HepG2 (cell line): Measurements from ENCODE around the gene TSKU. TPM values are rescaled to one million over a fixed set of nuclear protein-coding genes. Genes with fewer than 3 reads are reported as not detected.

Source experiments
- HDAC6 ChIP-seq: fragments of 200-600 bp; sonication (generic); IDR thresholded peaks from 2 replicates; pipeline ENCODE4 v1.7.0; 2017; ENCODE audit warnings: mild to moderate bottlenecking, antibody characterized with exemption, low read length, low read depth
- HNRNPUL1 ChIP-seq: fragments of 200-400 bp; formaldehyde crosslinking; IDR thresholded peaks from 2 replicates; pipeline ENCODE4 v1.6.1; 2017; ENCODE audit warnings: low read depth, mild to moderate bottlenecking, low read length, moderate library complexity
- KDM5A ChIP-seq: fragments of 200-600 bp; sonication (generic); IDR thresholded peaks from 2 replicates; pipeline ENCODE4 v1.7.0; 2018; ENCODE audit warnings: antibody characterized with exemption, mild to moderate bottlenecking, low read length, borderline replicate concordance
- MEIS1 ChIP-seq: sonication (generic); formaldehyde crosslinking; IDR thresholded peaks from 2 replicates; pipeline ENCODE4 v1.9.0; 2021; ENCODE audit warnings: mild to moderate bottlenecking, missing genetic modification reagents, moderate library complexity, borderline replicate concordance
- PHF5A ChIP-seq: IDR thresholded peaks from one replicate; pipeline ENCODE4 v1.6.1; 2018; ENCODE audit warnings: low read depth, missing genetic modification reagents; ENCODE audit not compliant: unreplicated experiment
- ZKSCAN8 ChIP-seq: IDR thresholded peaks from 2 replicates; pipeline ENCODE4 v1.6.1; 2016; ENCODE audit warnings: borderline replicate concordance, missing genetic modification reagents, missing compliant biosample characterization
- ZNF232 ChIP-seq: sonication (generic); formaldehyde crosslinking; IDR thresholded peaks from 2 replicates; pipeline ENCODE4 v1.4.0; 2020; ENCODE audit warnings: missing genetic modification reagents, borderline replicate concordance
- ZNF251 ChIP-seq: sonication (generic); formaldehyde crosslinking; IDR thresholded peaks from 2 replicates; pipeline ENCODE4 v1.9.0; 2021; ENCODE audit warnings: mild to moderate bottlenecking, missing genetic modification reagents
- ZNF326 ChIP-seq: sonication (generic); formaldehyde crosslinking; IDR thresholded peaks from 2 replicates; pipeline ENCODE4 v1.4.0; 2020; ENCODE audit warnings: missing genetic modification reagents, borderline replicate concordance
- ZNF430 ChIP-seq: sonication (generic); formaldehyde crosslinking; IDR thresholded peaks from 2 replicates; pipeline ENCODE4 v1.9.0; 2021; ENCODE audit warnings: mild to moderate bottlenecking, missing genetic modification reagents
- ZSCAN12 ChIP-seq: sonication (generic); formaldehyde crosslinking; IDR thresholded peaks from 2 replicates; pipeline ENCODE4 v1.9.0; 2021; ENCODE audit warnings: mild to moderate bottlenecking, missing genetic modification reagents
- ZSCAN25 ChIP-seq: sonication (generic); formaldehyde crosslinking; IDR thresholded peaks from 2 replicates; pipeline ENCODE4 v1.8.0; 2022; ENCODE audit warnings: mild to moderate bottlenecking, missing genetic modification reagents
- polyA plus RNA-seq, 8 experiments: library from polyadenylated mRNA; depleted of rRNA in 3 of 8; stranded (reverse) in 7 of 8; unstranded in 1 of 8; fragments of >200 nt; fragmentation: Illumina TruSeq in 4 of 8; extraction: Trizol in 4 of 8; gene quantifications; 2 replicates each; pipeline versions ENCODE4 v1.2.1 to v1.2.3, GENCODE V29; 2011 to 2016; ENCODE audit warnings: low read depth in 4 of 8, missing spikeins in 1 of 8, mixed read lengths in 1 of 8; ENCODE audit not compliant: insufficient read depth in 1 of 8
- total RNA-seq, 5 experiments: library from RNA; depleted of rRNA; stranded (reverse); fragments of >200 nt; fragmentation: Illumina TruSeq; extraction: Trizol; gene quantifications; 2 replicates each; pipeline ENCODE4 v1.2.3, GENCODE V29; 2016; ENCODE audit warnings: low read depth in 1 of 5
- TF ChIP-seq, protein P1 (sequence below): IDR thresholded peaks from 2 replicates; pipeline ENCODE4 v1.6.1; 2016; ENCODE audit warnings: low read depth
- TF ChIP-seq, protein P2 (sequence below): sonication (generic); formaldehyde crosslinking; IDR thresholded peaks from 2 replicates; pipeline ENCODE4 v1.4.0; 2020; ENCODE audit warnings: missing genetic modification reagents
- TF ChIP-seq, protein P3 (sequence below): sonication (generic); formaldehyde crosslinking; IDR thresholded peaks from 2 replicates; pipeline ENCODE4 v1.4.0; 2020; ENCODE audit warnings: mild to moderate bottlenecking, missing genetic modification reagents
- TF ChIP-seq, protein P4 (sequence below): sonication (generic); formaldehyde crosslinking; IDR thresholded peaks from 2 replicates; pipeline ENCODE4 v1.4.0; 2020; ENCODE audit warnings: low read depth, mild to moderate bottlenecking, missing genetic modification reagents
- TF ChIP-seq, protein P5 (sequence below): IDR thresholded peaks from 2 replicates; pipeline ENCODE4 v1.4.0; 2020; ENCODE audit warnings: mild to moderate bottlenecking, missing genetic modification reagents
- TF ChIP-seq, protein P6 (sequence below): sonication (generic); formaldehyde crosslinking; IDR thresholded peaks from 2 replicates; pipeline ENCODE4 v1.5.1; 2020; ENCODE audit warnings: missing genetic modification reagents, mild to moderate bottlenecking, borderline replicate concordance

Gene TSKU
- total and polyA plus RNA-seq, 2 of the 13 experiments (the other 11 are each of a cell fraction or from before 2014, with no cell fraction given): 20.3 to 21.4 TPM

- TF ChIP-seq ZNF430 (peak; percentile 65), ZSCAN12 (no peak), ZSCAN25 (peak; percentile 86), ZNF251 (CRISPR knock-in tag) (no peak), HNRNPUL1 (no peak), MEIS1 (CRISPR knock-in tag) (no peak), ZNF232 (no peak), KDM5A (no peak), ZKSCAN8 (CRISPR knock-in tag) (0 out of 2 replicates have a peak, but pooled peaks have one; percentile 19), ZNF326 (CRISPR knock-in tag) (no peak), PHF5A (CRISPR knock-in tag) (no peak), HDAC6 (no peak)
- TF ChIP-seq, protein P1, sequence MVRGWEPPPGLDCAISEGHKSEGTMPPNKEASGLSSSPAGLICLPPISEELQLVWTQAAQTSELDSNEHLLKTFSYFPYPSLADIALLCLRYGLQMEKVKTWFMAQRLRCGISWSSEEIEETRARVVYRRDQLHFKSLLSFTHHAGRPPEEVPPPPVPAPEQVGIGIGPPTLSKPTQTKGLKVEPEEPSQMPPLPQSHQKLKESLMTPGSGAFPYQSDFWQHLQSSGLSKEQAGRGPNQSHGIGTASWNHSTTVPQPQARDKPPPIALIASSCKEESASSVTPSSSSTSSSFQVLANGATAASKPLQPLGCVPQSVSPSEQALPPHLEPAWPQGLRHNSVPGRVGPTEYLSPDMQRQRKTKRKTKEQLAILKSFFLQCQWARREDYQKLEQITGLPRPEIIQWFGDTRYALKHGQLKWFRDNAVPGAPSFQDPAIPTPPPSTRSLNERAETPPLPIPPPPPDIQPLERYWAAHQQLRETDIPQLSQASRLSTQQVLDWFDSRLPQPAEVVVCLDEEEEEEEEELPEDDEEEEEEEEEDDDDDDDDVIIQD (CRISPR knock-in tag): no peak; the same call in 1 of the 2 replicates
- TF ChIP-seq, protein P2, sequence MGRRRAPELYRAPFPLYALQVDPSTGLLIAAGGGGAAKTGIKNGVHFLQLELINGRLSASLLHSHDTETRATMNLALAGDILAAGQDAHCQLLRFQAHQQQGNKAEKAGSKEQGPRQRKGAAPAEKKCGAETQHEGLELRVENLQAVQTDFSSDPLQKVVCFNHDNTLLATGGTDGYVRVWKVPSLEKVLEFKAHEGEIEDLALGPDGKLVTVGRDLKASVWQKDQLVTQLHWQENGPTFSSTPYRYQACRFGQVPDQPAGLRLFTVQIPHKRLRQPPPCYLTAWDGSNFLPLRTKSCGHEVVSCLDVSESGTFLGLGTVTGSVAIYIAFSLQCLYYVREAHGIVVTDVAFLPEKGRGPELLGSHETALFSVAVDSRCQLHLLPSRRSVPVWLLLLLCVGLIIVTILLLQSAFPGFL (CRISPR knock-in tag): no peak
- TF ChIP-seq, protein P3, sequence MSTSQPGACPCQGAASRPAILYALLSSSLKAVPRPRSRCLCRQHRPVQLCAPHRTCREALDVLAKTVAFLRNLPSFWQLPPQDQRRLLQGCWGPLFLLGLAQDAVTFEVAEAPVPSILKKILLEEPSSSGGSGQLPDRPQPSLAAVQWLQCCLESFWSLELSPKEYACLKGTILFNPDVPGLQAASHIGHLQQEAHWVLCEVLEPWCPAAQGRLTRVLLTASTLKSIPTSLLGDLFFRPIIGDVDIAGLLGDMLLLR (CRISPR knock-in tag): no peak
- TF ChIP-seq, protein P4, sequence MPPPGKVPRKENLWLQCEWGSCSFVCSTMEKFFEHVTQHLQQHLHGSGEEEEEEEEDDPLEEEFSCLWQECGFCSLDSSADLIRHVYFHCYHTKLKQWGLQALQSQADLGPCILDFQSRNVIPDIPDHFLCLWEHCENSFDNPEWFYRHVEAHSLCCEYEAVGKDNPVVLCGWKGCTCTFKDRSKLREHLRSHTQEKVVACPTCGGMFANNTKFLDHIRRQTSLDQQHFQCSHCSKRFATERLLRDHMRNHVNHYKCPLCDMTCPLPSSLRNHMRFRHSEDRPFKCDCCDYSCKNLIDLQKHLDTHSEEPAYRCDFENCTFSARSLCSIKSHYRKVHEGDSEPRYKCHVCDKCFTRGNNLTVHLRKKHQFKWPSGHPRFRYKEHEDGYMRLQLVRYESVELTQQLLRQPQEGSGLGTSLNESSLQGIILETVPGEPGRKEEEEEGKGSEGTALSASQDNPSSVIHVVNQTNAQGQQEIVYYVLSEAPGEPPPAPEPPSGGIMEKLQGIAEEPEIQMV (CRISPR knock-in tag): no peak
- TF ChIP-seq, protein P5, sequence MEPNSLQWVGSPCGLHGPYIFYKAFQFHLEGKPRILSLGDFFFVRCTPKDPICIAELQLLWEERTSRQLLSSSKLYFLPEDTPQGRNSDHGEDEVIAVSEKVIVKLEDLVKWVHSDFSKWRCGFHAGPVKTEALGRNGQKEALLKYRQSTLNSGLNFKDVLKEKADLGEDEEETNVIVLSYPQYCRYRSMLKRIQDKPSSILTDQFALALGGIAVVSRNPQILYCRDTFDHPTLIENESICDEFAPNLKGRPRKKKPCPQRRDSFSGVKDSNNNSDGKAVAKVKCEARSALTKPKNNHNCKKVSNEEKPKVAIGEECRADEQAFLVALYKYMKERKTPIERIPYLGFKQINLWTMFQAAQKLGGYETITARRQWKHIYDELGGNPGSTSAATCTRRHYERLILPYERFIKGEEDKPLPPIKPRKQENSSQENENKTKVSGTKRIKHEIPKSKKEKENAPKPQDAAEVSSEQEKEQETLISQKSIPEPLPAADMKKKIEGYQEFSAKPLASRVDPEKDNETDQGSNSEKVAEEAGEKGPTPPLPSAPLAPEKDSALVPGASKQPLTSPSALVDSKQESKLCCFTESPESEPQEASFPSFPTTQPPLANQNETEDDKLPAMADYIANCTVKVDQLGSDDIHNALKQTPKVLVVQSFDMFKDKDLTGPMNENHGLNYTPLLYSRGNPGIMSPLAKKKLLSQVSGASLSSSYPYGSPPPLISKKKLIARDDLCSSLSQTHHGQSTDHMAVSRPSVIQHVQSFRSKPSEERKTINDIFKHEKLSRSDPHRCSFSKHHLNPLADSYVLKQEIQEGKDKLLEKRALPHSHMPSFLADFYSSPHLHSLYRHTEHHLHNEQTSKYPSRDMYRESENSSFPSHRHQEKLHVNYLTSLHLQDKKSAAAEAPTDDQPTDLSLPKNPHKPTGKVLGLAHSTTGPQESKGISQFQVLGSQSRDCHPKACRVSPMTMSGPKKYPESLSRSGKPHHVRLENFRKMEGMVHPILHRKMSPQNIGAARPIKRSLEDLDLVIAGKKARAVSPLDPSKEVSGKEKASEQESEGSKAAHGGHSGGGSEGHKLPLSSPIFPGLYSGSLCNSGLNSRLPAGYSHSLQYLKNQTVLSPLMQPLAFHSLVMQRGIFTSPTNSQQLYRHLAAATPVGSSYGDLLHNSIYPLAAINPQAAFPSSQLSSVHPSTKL (CRISPR knock-in tag): peak; percentile 68
- TF ChIP-seq, protein P6, sequence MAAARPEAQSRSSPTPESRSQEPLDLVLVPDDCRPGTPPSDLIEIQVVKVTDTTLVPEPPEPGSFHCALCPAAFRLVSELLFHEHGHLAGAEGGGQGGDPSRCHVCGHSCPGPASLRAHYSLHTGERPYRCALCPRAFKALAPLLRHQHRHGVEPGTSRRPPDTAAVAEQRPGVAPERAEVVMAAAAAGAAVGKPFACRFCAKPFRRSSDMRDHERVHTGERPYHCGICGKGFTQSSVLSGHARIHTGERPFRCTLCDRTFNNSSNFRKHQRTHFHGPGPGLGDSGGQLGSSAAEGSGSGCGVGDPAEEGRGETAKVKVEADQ (CRISPR knock-in tag): 0 out of 2 replicates have a peak, but pooled peaks have one; percentile 21
Observed at GRCh38 chr11:76782531-76783293, 444 bp upstream of the TSKU start (continued).
